Thoracic aorta (tissue), 2 donors: Measurements from ENCODE around the gene CENPN. TPM values are rescaled to one million over a fixed set of nuclear protein-coding genes. Genes with fewer than 3 reads are reported as not detected.

Experiments
- ATAC-seq: fragments of 150-250 bp; one replicate; pipeline ENCODE4 v1.8.0; 2017; ENCODE audit warnings: low read depth; ENCODE audit not compliant: insufficient number of reproducible peaks, low FRiP score
- DNase-seq: peaks from one replicate; pipeline ENCODE4 v3.0.0-alpha.2; 2020; ENCODE audit warnings: low spot score
- H3K27ac ChIP-seq, 2 donors: fragments of 200-600 bp; sonication (generic); 1 replicate in 1 of 2; 2 replicates in 1 of 2; pipeline ENCODE4 v1.5.1; 2016; ENCODE audit warnings: mild to moderate bottlenecking in 2 of 2, moderate library complexity in 2 of 2
- H3K27me3 ChIP-seq: fragments of 200-600 bp; sonication (generic); replicated peaks from 2 replicates; pipeline ENCODE4 v1.6.0; 2016; ENCODE audit warnings: mild to moderate bottlenecking; ENCODE audit not compliant: insufficient read depth
- H3K36me3 ChIP-seq: fragments of 200-600 bp; sonication (generic); one replicate; pipeline ENCODE4 v1.5.1; 2016
- H3K4me1 ChIP-seq, 2 donors: fragments of 200-600 bp; sonication (generic); 1 replicate in 1 of 2; 2 replicates in 1 of 2; pipeline versions ENCODE4 v1.5.1 to v1.6.0; 2016; ENCODE audit warnings: low read depth in 2 of 2, mild to moderate bottlenecking in 1 of 2; ENCODE audit not compliant: control insufficient read depth in 1 of 2
- H3K4me3 ChIP-seq: fragments of 200-600 bp; sonication (generic); 2 replicates; pipeline ENCODE4 v1.5.1; 2016; ENCODE audit warnings: mild to moderate bottlenecking
- H3K9me3 ChIP-seq: fragments of 200-600 bp; sonication (generic); 2 replicates; pipeline ENCODE4 v1.5.1; 2016
- CTCF ChIP-seq: fragments of 200-600 bp; sonication (generic); IDR thresholded peaks from one replicate; pipeline ENCODE4 v1.5.1; 2019; ENCODE audit warnings: antibody characterized with exemption
- total RNA-seq, 2 donors: library from RNA; depleted of rRNA; stranded (reverse); fragments of >200 nt; gene quantifications; one replicate each; pipeline versions ENCODE4 v1.1.0 to v1.2.3, GENCODE V29; 2016

CENPN gene, protein sequence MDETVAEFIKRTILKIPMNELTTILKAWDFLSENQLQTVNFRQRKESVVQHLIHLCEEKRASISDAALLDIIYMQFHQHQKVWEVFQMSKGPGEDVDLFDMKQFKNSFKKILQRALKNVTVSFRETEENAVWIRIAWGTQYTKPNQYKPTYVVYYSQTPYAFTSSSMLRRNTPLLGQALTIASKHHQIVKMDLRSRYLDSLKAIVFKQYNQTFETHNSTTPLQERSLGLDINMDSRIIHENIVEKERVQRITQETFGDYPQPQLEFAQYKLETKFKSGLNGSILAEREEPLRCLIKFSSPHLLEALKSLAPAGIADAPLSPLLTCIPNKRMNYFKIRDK
- 10 to 100 TPM in 1 of 2 donors, 1 to 10 TPM in 1; 7.8 to 48.1 TPM for total RNA-seq

DNA sequence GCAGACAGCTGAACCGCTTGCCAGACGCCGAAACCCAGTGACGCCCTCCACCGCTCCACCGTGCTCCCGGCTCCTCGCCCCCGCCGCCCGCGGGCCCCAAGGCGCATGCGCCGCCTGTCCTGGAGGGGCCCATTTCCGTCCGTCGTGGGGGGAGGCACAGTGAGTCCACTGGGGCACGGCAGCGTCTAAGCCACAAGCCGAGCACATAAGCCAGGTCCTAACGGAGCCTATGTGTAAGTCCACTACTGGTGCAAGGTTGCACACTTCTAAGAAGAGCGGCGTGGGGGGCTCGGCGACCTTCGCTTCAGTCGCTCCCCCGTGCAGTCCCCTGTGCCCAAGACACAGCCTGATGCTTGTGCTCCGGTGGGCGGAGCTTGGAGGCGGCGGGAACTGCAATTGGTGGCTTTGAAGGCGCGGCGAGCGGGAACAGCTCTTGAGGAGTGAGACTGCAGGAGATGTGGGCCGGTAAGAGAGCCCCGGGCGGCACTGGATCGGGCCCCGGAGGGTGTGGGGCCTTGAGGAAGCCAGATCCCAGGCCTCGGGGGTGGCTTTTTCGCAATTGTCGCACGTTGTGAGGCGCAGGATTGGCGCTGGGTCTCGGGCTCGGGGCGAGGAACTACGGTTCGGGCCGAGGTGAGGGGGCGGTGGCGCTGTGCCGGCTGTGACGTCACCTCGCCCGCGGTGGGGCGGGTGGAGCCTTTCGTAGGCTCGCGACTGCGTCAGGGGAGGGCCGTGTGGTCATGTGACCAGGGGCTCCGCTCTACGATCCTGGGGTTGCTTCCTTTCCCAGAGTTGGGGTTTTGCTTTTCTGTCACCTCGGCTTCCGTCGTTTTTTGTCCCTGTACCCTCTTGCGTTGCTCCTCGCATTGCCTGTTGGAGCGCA, at the start of gene CENPN, which contains the start of gene CMC2:
Gene CENPN, plus strand, starts transcription at position 402 of the 883 bp plus-strand sequence. CDS start 4,726 bp downstream, outside the sequence.
Gene CMC2, minus strand, starts transcription at position 73 of the 883 bp plus-strand sequence. CDS start 9,491 bp downstream, outside the sequence.
- Histone ChIP-seq H3K9me3 (no peaks in the 10 kb centered on the region), H3K27ac (peak within 1 kb of the TSS; percentile 90 to 96), H3K27me3 (no peaks in the 10 kb centered on the region), H3K4me3 (peak within 1 kb of the TSS; percentile 89), H3K4me1 (peaks cover 11 to 21% of the 10 kb centered on the region in 2 donors), H3K36me3 (no peaks in the 10 kb centered on the region)
- ATAC-seq (peak; percentile 92), DNase-seq (peak; percentile 99)
- TF ChIP-seq CTCF, result no peak

GRCh38 chr16:80958284-80958683, 48.7 kb upstream of the CENPN start:
- Histone ChIP-seq H3K27me3 (no peaks in the 10 kb centered on the region), H3K9me3 (peaks cover 13% of the 10 kb centered on the region), H3K4me1 (no peaks in the 10 kb centered on the region), H3K36me3 (no peaks in the 10 kb centered on the region), H3K27ac (no peak overlapping the region), H3K4me3 (no peak overlapping the region)
- no peak for TF ChIP-seq CTCF
- DNase-seq (no peak), ATAC-seq (no peak)

GRCh38 chr16:80962879-80963278, 44.1 kb upstream of the CENPN start:
- peaks cover 9% of the 10 kb centered on the region for H3K9me3 ChIP-seq
- ATAC-seq (no peak), DNase-seq (no peak)
- no peaks in the 10 kb centered on the region for H3K27me3 ChIP-seq
- no peak overlapping the region for H3K4me3 ChIP-seq
- no peak overlapping the region for H3K27ac ChIP-seq
- no peaks in the 10 kb centered on the region for H3K36me3 ChIP-seq
- no peaks in the 10 kb centered on the region for H3K4me1 ChIP-seq
- TF ChIP-seq CTCF, result no peak

DNA sequence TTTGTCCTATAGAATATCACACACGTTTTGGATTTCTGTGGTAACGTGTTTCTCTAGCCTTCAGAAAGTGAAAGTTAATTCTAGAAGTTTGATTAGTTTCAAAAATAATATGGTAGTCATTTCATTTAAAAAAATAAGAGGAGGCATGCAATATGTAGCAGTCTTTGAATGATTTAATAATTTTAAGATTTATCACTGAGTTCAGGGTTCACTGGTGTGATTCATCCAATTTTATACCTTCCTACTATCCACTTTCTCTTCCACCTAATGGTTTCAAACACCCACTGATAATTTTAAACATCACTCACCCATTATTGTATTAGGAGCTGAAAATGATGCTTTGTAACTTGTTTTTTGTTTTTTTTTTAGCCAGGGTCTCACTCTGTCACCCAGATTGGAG, 42.7 kb upstream of the CENPN start:
- no peaks in the 10 kb centered on the region for H3K36me3 ChIP-seq
- H3K27me3 ChIP-seq, result no peaks in the 10 kb centered on the region
- DNase-seq (no peak), ATAC-seq (no peak)
- no peaks in the 10 kb centered on the region for H3K9me3 ChIP-seq
- no peaks in the 10 kb centered on the region for H3K4me1 ChIP-seq
- no peak for TF ChIP-seq CTCF
- no peak overlapping the region for H3K4me3 ChIP-seq
- no peak overlapping the region for H3K27ac ChIP-seq

GRCh38 chr16:80966617-80967016, 40.4 kb upstream of the CENPN start:
- H3K4me3 ChIP-seq, result no peak overlapping the region
- no peak for TF ChIP-seq CTCF
- DNase-seq, result no peak
- H3K27ac ChIP-seq, result no peak overlapping the region
- H3K36me3 ChIP-seq, result no peaks in the 10 kb centered on the region
- no peaks in the 10 kb centered on the region for H3K27me3 ChIP-seq
- H3K9me3 ChIP-seq, result no peaks in the 10 kb centered on the region
- H3K4me1 ChIP-seq, result no peaks in the 10 kb centered on the region
- no peak for ATAC-seq
